ENCODE measurements around the gene NLRP1. TPM values are rescaled to one million over a fixed set of nuclear protein-coding genes. Genes with fewer than 3 reads are reported as not detected.

Gene NLRP1
- total and polyA plus RNA-seq, 8 donors, result 9.0 to 83.7 (median 18.4) TPM

GRCh38 chr17:5499476-5500231, 84.7 kb downstream of the NLRP1 start:
- 15 to 34% (median 20%) methylated on average over 26 to 44 of the region's 44 CpGs for WGBS, 5 donors
- no peak for TF ChIP-seq CTCF (IDR thresholded peaks at IDR 0.05)
- no peak for TF ChIP-seq POLR2A (IDR thresholded peaks at IDR 0.05)
- TF ChIP-seq EP300 (IDR thresholded peaks at IDR 0.05), result no peak
- TF ChIP-seq POLR2AphosphoS5 (IDR thresholded peaks at IDR 0.05), result no peak
- Histone ChIP-seq H3K36me3 (no peaks in the 10 kb centered on the region), H3K27ac (peak overlapping the region in 1 of 5 donors; percentile 86), H3K4me1 (peaks cover 14 to 22% (median 19%) of the 10 kb centered on the region in 4 donors), H3K27me3 (peaks cover 0 to 39% (median 24%) of the 10 kb centered on the region in 3 donors), H3K4me3 (peak overlapping the region; percentile 60 to 64 (median 62)), H3K9me3 (no peaks in the 10 kb centered on the region)
- peak in 1 of 2 donors; percentile 60 for DNase-seq
- intact Hi-C loops (cut with DNase I; ENCODE audit: low total_unique reads), result no loop called here

- no peak overlapping the region for H3K27ac ChIP-seq
- WGBS, 5 donors, result 88 to 96% (median 95%) methylated on average over 2 of the region's 2 CpGs
- intact Hi-C loops (cut with DNase I; ENCODE audit: low total_unique reads), result no loop called here
- H3K4me1 ChIP-seq, result peaks cover 1 to 9% (median 6%) of the 10 kb centered on the region in 4 donors
- peaks cover 0 to 9% (median 2%) of the 10 kb centered on the region in 4 donors for H3K9me3 ChIP-seq
- H3K27me3 ChIP-seq, result no peaks in the 10 kb centered on the region
- no peak overlapping the region for H3K4me3 ChIP-seq
- H3K36me3 ChIP-seq, result peaks cover 7 to 32% (median 29%) of the 10 kb centered on the region in 4 donors
- TF ChIP-seq EP300 (IDR thresholded peaks at IDR 0.05) (no peak), POLR2AphosphoS5 (IDR thresholded peaks at IDR 0.05) (no peak)
- no peak for DNase-seq
These were observed 91.3 kb downstream of the NLRP1 start for GRCh38 chr17:5492970-5493369.

- H3K27ac ChIP-seq, result no peak overlapping the region
- H3K36me3 ChIP-seq, result peaks cover 10 to 44% (median 41%) of the 10 kb centered on the region in 4 donors
- TF ChIP-seq POLR2A (IDR thresholded peaks at IDR 0.05), result no peak
- TF ChIP-seq CTCF (IDR thresholded peaks at IDR 0.05), result no peak
- WGBS, 5 donors, result 81 to 84% (median 82%) methylated on average over 8 of the region's 8 CpGs
- no peak overlapping the region for H3K4me3 ChIP-seq
- peaks cover 21 to 38% (median 36%) of the 10 kb centered on the region in 4 donors for H3K4me1 ChIP-seq
- DNase-seq, result no peak
- peaks cover 0 to 7% (median 2%) of the 10 kb centered on the region in 4 donors for H3K9me3 ChIP-seq
- intact Hi-C loops (cut with DNase I; ENCODE audit: low total_unique reads), result no loop called here
- H3K27me3 ChIP-seq, result no peaks in the 10 kb centered on the region
These were observed 95.6 kb downstream of the NLRP1 start for GRCh38 chr17:5488752-5489151.

- TF ChIP-seq POLR2A (IDR thresholded peaks at IDR 0.05) (peak in 2 of 4 donors; percentile 68 to 77), POLR2AphosphoS5 (IDR thresholded peaks at IDR 0.05) (peak; percentile 53 to 90 (median 89)), CTCF (IDR thresholded peaks at IDR 0.05) (no peak), EP300 (IDR thresholded peaks at IDR 0.05) (no peak)
- H3K4me3 ChIP-seq, result peak within 1 kb of the TSS; percentile 78 to 98 (median 92)
- no peaks in the 10 kb centered on the region for H3K27me3 ChIP-seq
- intact Hi-C loops (cut with DNase I; ENCODE audit: low total_unique reads), result no loop called here
- peak within 1 kb of the TSS; percentile 95 to 100 (median 98) for H3K27ac ChIP-seq
- 0 to 1% (median 1%) methylated on average over 65 to 77 of the region's 77 CpGs for WGBS, 5 donors
- H3K9me3 ChIP-seq, result no peaks in the 10 kb centered on the region
- H3K36me3 ChIP-seq, result peaks cover 22 to 67% (median 60%) of the 10 kb centered on the region in 4 donors
- peak; percentile 98 to 100 for DNase-seq
- H3K4me1 ChIP-seq, result peaks cover 21 to 59% (median 43%) of the 10 kb centered on the region in 4 donors
These were observed 97.8 kb downstream of the NLRP1 start, which contains the start of gene MIS12 for GRCh38 chr17:5486206-5487124. TSS of gene MIS12 (plus strand) at chr17:5486566. CDS start at chr17:5488863, 2,297 bp downstream.

All from stomach (tissue), 9 donors.